Astrocyte of the cerebellum (primary cell): ENCODE measurements around the gene MRPL37.

ENCODE experiments used
- DNase-seq: peaks from one replicate; pipeline ENCODE4 v3.0.0-alpha.2; 2011; ENCODE audit warnings: low read depth
- H3K4me3 ChIP-seq: 2 replicates; pipeline ENCODE4 v1.5.1; 2011; ENCODE audit warnings: mild to moderate bottlenecking, low read depth, low read length, moderate library complexity
- CTCF ChIP-seq: IDR thresholded peaks from 2 replicates; pipeline ENCODE4 v1.5.1; 2012; ENCODE audit warnings: low read length, low read depth, moderate library complexity, mild to moderate bottlenecking; ENCODE audit errors: missing control alignments
- in situ Hi-C: cut with HindIII; loops from 2 replicates; pipeline ENCODE4 v1.10.0; 2017; ENCODE audit warnings: low sequenced_read_pairs

The MRPL37 gene

GRCh38 chr1:54177726-54178125, 22.2 kb upstream of the MRPL37 start:
- in situ Hi-C loops = no loop called here
- TF ChIP-seq CTCF = no peak
- H3K4me3 ChIP-seq = no peak overlapping the region
- no peak for DNase-seq

GRCh38 chr1:54178296-54179070, 21.5 kb upstream of the MRPL37 start:
- in situ Hi-C loops = no loop called here
- H3K4me3 ChIP-seq = no peak overlapping the region
- DNase-seq = no peak
- no peak for TF ChIP-seq CTCF

GRCh38 chr1:54180701-54181360, 19.1 kb upstream of the MRPL37 start:
- no peak for TF ChIP-seq CTCF
- no peak overlapping the region for H3K4me3 ChIP-seq
- in situ Hi-C loops = no loop called here
- no peak for DNase-seq

GRCh38 chr1:54186056-54186455, 13.9 kb upstream of the MRPL37 start:
- H3K4me3 ChIP-seq = no peak overlapping the region
- no peak for DNase-seq
- TF ChIP-seq CTCF = no peak
- in situ Hi-C loops = no loop called here

GRCh38 chr1:54188291-54188690, 11.7 kb upstream of the MRPL37 start:
- DNase-seq = no peak
- in situ Hi-C loops = no loop called here
- TF ChIP-seq CTCF = no peak
- H3K4me3 ChIP-seq = no peak overlapping the region

- no peak for TF ChIP-seq CTCF
- in situ Hi-C loops = no loop called here
- no peak for DNase-seq
- H3K4me3 ChIP-seq = no peak overlapping the region
Observed at GRCh38 chr1:54190526-54190925, 9.4 kb upstream of the MRPL37 start.
